MG63 (cell line): ENCODE data around the gene TNNC1. TPM values are rescaled to one million over a fixed set of nuclear protein-coding genes. Genes with fewer than 3 reads are reported as not detected.

Source experiments
- DNase-seq: peaks from one replicate; pipeline ENCODE4 v3.0.0-alpha.2; 2020
- H3K27me3 ChIP-seq: fragments of 250-450 bp; sonication (Bioruptor Pico); 2 replicates; pipeline ENCODE4 v1.5.1; 2020; ENCODE audit warnings: mild to moderate bottlenecking, moderate library complexity
- H3K36me3 ChIP-seq: fragments of 250-450 bp; sonication (Bioruptor Pico); 2 replicates; pipeline ENCODE4 v1.5.1; 2020; ENCODE audit warnings: mild to moderate bottlenecking, moderate library complexity
- H3K4me3 ChIP-seq: fragments of 250-450 bp; sonication (Bioruptor Pico); 2 replicates; pipeline ENCODE4 v1.5.1; 2020; ENCODE audit warnings: mild to moderate bottlenecking, moderate library complexity
- H3K9me3 ChIP-seq: fragments of 250-450 bp; sonication (Bioruptor Pico); 2 replicates; pipeline ENCODE4 v1.5.1; 2020; ENCODE audit warnings: mild to moderate bottlenecking, moderate library complexity
- total RNA-seq: library from RNA; depleted of rRNA; stranded (reverse); fragments of >200 nt; shearing (Covaris generic); gene quantifications from 2 replicates; pipeline ENCODE4 v1.2.3, GENCODE V29; 2014; ENCODE audit warnings: low replicate concordance; rRNA removed

Gene TNNC1
- total RNA-seq, 1 experiment from 2014 or later: 0.99 TPM

GRCh38 chr3:52403271-52403841, 50.5 kb downstream of the TNNC1 start:
- Histone ChIP-seq H3K27me3 (no peaks in the 10 kb centered on the region), H3K36me3 (peaks cover 10% of the 10 kb centered on the region), H3K9me3 (no peaks in the 10 kb centered on the region), H3K4me3 (no peak overlapping the region)
- DNase-seq: no peak

- H3K36me3 ChIP-seq: peaks cover 8% of the 10 kb centered on the region
- H3K4me3 ChIP-seq: no peak overlapping the region
- H3K27me3 ChIP-seq: no peaks in the 10 kb centered on the region
- H3K9me3 ChIP-seq: no peaks in the 10 kb centered on the region
- no peak for DNase-seq
Observed at GRCh38 chr3:52402706-52403270, 51.1 kb downstream of the TNNC1 start.

DNA sequence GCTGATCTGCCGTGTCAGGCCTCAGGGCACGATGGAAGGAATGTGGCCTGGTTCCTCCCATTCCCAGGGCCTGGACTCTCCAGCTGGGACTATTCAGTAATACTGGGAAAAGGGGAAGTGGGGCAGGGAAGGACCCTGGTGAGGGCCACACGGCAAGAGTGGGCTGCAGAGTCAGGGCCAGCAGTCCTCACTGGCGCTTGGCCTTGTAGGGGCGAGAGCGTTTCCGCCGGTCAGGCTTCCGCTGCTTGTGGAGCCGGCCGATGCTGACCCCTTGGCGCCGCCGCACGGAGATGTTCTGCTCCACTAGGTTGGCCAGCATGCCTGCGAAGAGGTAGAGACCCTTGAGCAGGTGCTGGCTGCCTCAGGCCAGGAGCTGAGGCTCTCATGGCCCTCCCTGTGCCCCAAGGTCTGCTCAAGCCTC, 51.7 kb downstream of the TNNC1 start:
- Histone ChIP-seq H3K4me3 (no peak overlapping the region), H3K27me3 (no peaks in the 10 kb centered on the region), H3K9me3 (no peaks in the 10 kb centered on the region), H3K36me3 (peaks cover 7% of the 10 kb centered on the region)
- no peak for DNase-seq

DNA sequence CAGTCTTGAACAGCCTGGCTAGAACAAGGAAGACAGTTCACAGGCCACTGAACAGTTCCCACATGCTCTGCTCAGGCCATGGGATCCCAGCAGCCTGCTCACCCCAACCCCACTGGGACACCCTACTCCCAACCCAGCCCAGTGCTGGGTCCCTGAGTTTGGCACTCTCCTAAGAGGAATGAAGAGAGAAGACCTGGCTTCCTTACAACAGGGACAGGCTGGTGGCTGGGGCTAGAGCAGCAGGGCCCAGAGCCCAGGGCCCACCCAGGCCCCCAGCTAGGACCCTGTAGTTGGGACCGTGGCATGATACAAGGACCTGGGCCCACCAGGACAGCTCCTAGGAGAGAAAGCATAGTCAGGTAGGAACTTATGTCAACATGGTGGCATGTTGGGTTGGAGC, 52.3 kb downstream of the TNNC1 start:
- peaks cover 7% of the 10 kb centered on the region for H3K36me3 ChIP-seq
- no peaks in the 10 kb centered on the region for H3K27me3 ChIP-seq
- no peak overlapping the region for H3K4me3 ChIP-seq
- no peaks in the 10 kb centered on the region for H3K9me3 ChIP-seq
- DNase-seq: no peak

Other genes with a start within 250 kb of the TNNC1 start
- not detected in 2 replicates for gene TLR9, start 228.4 kb downstream of the TNNC1 start, total RNA-seq
- gene TWF2, start 214.9 kb downstream of the TNNC1 start, total RNA-seq: 37.4 and 100 TPM in 2 replicates
- gene PPM1M, start 208.3 kb downstream of the TNNC1 start, total RNA-seq: 7.9 and 16.2 TPM in 2 replicates
- 27.6 and 40.0 TPM in 2 replicates for gene WDR82, start 175.4 kb downstream of the TNNC1 start, total RNA-seq
- gene GLYCTK, start 166.2 kb downstream of the TNNC1 start, total RNA-seq: 2.3 and 10.6 TPM in 2 replicates
- gene DNAH1, start 137.7 kb downstream of the TNNC1 start, total RNA-seq: 0.49 and 1.2 TPM in 2 replicates
- gene BAP1, start 44.0 kb downstream of the TNNC1 start, total RNA-seq: 33.8 and 41.0 TPM in 2 replicates
- gene PHF7, start 43.4 kb downstream of the TNNC1 start, total RNA-seq: 4.8 and 5.5 TPM in 2 replicates
- not detected in 2 replicates for gene SEMA3G, start 8.9 kb downstream of the TNNC1 start, total RNA-seq
- 8.1 and 15.5 TPM in 2 replicates for gene NISCH, start 1.6 kb upstream of the TNNC1 start, total RNA-seq
- not detected in 2 replicates for gene STAB1, start 41.3 kb upstream of the TNNC1 start, total RNA-seq
- 7.2 and 21.5 TPM in 2 replicates for gene NT5DC2, start 79.8 kb upstream of the TNNC1 start, total RNA-seq
- gene UQCC5, start 82.6 kb upstream of the TNNC1 start, total RNA-seq: 0.20 TPM in 1 of 2 replicates, not detected in the other
- gene PBRM1, start 231.9 kb upstream of the TNNC1 start, total RNA-seq: 16.2 and 21.3 TPM in 2 replicates
- 127 and 226 TPM in 2 replicates for gene GNL3, start 232.0 kb upstream of the TNNC1 start, total RNA-seq